Right lobe of liver (tissue), 6 donors: ENCODE data around the gene GPR18. TPM values are rescaled to one million over a fixed set of nuclear protein-coding genes. Genes with fewer than 3 reads are reported as not detected.

ENCODE experiments used
- ATAC-seq, 4 donors: fragments of 200-7000 bp; cut with Tn5 transposase; one replicate each; pipeline ENCODE4 v1.9.1; 2020; ENCODE audit warnings: mild to moderate bottlenecking in 4 of 4, moderate library complexity in 4 of 4
- DNase-seq, 3 donors: peaks; one replicate each; pipeline ENCODE4 v3.0.0-alpha.2; 2020
- H3K27ac ChIP-seq, 3 donors: fragments of 200-600 bp; one replicate each; pipeline ENCODE4 v1.8.0; 2022
- H3K27me3 ChIP-seq, 2 donors: fragments of 200-600 bp; one replicate each; pipeline ENCODE4 v1.8.0; 2022
- H3K36me3 ChIP-seq, 4 donors: fragments of 200-600 bp; sonication (generic) in 1 of 4; one replicate each; pipeline versions ENCODE4 v1.5.1 to v1.8.0; 2017 to 2022; ENCODE audit warnings: control low read depth in 1 of 4
- H3K4me1 ChIP-seq, 4 donors: fragments of 200-600 bp; sonication (generic) in 1 of 4; one replicate each; pipeline versions ENCODE4 v1.5.1 to v1.8.0; 2017 to 2022; ENCODE audit warnings: control low read depth in 1 of 4
- H3K4me3 ChIP-seq, 3 donors: fragments of 200-600 bp; one replicate each; pipeline ENCODE4 v1.8.0; 2022
- H3K9me3 ChIP-seq, 4 donors: fragments of 200-600 bp; sonication (generic) in 1 of 4; one replicate each; pipeline versions ENCODE4 v1.5.1 to v1.8.0; 2017 to 2022; ENCODE audit warnings: control low read depth in 1 of 4
- POLR2A ChIP-seq: fragments of 450-650 bp; IDR thresholded peaks from one replicate; pipeline ENCODE4 v1.6.1; 2017; ENCODE audit warnings: antibody characterized with exemption, mild to moderate bottlenecking
- WGBS: methylation state at CpG from one replicate; pipeline ENCODE4 v1.1.6; 2018; ENCODE audit warnings: low coverage, low lambda C conversion rate; ENCODE audit not compliant: insufficient coverage; ENCODE audit errors: missing lambda C conversion rate; 5-methylcytosine and 5-hydroxymethylcytosine counted together
- intact Hi-C, 2 donors: fragments of 100-400 bp; cut with DNase I; formaldehyde crosslinking; loops; one replicate each; pipeline versions ENCODE4 v1.11.2 to v1.14.1; 2022
- total RNA-seq, 6 experiments: library from RNA; depleted of rRNA in 2 of 6; stranded (reverse); fragments of >200 nt in 2 of 6; fragmentation: NEBNext Ultra II Directional in 3 of 6; extraction: Animal tissue kit (Norgen Biotek cat#: 25700) in 3 of 6; gene quantifications; one replicate each; pipeline versions ENCODE4 v1.1.0 to v1.2.4, GENCODE V29; 2016 to 2023
- TF ChIP-seq, protein P1 (sequence below), 4 donors: fragments of 200-600 bp in 3 of 4; fragments of 450-650 bp in 1 of 4; IDR thresholded peaks; one replicate each; pipeline versions ENCODE4 v1.5.1 to v1.8.0; 2016 to 2022; ENCODE audit warnings: antibody characterized with exemption in 4 of 4, mild to moderate bottlenecking in 2 of 4
- donor health status: DM: no; HTN: yes; CAD: no.
- donor health status: DM: no; HTN: no; CAD: no.
- donor health status: DM: no; HTN: no; CAD: no.
- donor health status: DM: no; HTN: yes; CAD: no.
- donor health status: DM: no; HTN: yes; CAD: no.

The GPR18 gene
- total RNA-seq, 6 experiments from 2014 or later: 0.13 to 0.17 TPM; not detected in 4

GRCh38 chr13:99289271-99289670, 31.1 kb upstream of the GPR18 start:
- ATAC-seq: no peak
- Histone ChIP-seq H3K4me1 (peaks cover 0 to 23% (median 3%) of the 10 kb centered on the region in 4 donors), H3K27ac (no peak overlapping the region), H3K9me3 (no peaks in the 10 kb centered on the region), H3K4me3 (no peak overlapping the region), H3K36me3 (peaks cover 0 to 2% (median 0%) of the 10 kb centered on the region in 4 donors), H3K27me3 (no peaks in the 10 kb centered on the region)
- no peak for DNase-seq
- intact Hi-C loops: no loop called here
- 73% methylated on average over 2 of the region's 2 CpGs for WGBS
- TF ChIP-seq, protein P1, sequence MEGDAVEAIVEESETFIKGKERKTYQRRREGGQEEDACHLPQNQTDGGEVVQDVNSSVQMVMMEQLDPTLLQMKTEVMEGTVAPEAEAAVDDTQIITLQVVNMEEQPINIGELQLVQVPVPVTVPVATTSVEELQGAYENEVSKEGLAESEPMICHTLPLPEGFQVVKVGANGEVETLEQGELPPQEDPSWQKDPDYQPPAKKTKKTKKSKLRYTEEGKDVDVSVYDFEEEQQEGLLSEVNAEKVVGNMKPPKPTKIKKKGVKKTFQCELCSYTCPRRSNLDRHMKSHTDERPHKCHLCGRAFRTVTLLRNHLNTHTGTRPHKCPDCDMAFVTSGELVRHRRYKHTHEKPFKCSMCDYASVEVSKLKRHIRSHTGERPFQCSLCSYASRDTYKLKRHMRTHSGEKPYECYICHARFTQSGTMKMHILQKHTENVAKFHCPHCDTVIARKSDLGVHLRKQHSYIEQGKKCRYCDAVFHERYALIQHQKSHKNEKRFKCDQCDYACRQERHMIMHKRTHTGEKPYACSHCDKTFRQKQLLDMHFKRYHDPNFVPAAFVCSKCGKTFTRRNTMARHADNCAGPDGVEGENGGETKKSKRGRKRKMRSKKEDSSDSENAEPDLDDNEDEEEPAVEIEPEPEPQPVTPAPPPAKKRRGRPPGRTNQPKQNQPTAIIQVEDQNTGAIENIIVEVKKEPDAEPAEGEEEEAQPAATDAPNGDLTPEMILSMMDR (IDR thresholded peaks at IDR 0.05): no peak
- no peak for TF ChIP-seq POLR2A

GRCh38 chr13:99288089-99288488, 29.9 kb upstream of the GPR18 start:
- Histone ChIP-seq H3K36me3 (peaks cover 0 to 2% (median 0%) of the 10 kb centered on the region in 4 donors), H3K27me3 (no peaks in the 10 kb centered on the region), H3K4me3 (no peak overlapping the region), H3K9me3 (no peaks in the 10 kb centered on the region), H3K27ac (no peak overlapping the region), H3K4me1 (peaks cover 0 to 28% (median 3%) of the 10 kb centered on the region in 4 donors)
- TF ChIP-seq, protein P1 (IDR thresholded peaks at IDR 0.05): no peak
- TF ChIP-seq POLR2A: no peak
- ATAC-seq (no peak), DNase-seq (no peak)
- 44% methylated on average over 2 of the region's 2 CpGs for WGBS
- intact Hi-C loops: no loop called here

DNA sequence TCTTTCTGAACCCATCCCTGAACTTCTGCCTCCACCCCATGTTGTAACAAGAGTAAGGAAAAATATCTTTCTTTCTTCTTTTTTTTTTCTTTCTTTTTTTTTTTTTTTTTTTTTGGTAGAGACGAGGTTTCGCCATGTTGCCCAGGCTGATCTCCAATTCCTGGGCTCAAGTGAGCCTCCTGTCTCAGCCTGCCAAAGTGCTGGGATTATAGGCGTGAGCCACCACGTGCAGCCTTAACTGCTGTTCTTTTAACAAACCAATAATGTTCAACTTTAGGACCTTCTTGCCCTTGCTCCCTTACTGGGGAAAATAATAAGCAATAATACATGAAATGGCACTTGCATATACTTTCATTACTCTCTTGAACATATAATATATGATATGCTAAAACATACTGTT, 29.4 kb upstream of the GPR18 start:
- no peak for ATAC-seq
- peaks cover 0 to 2% (median 0%) of the 10 kb centered on the region in 4 donors for H3K36me3 ChIP-seq
- H3K9me3 ChIP-seq: no peaks in the 10 kb centered on the region
- peaks cover 0 to 33% (median 3%) of the 10 kb centered on the region in 4 donors for H3K4me1 ChIP-seq
- no peak overlapping the region for H3K27ac ChIP-seq
- DNase-seq: no peak
- H3K27me3 ChIP-seq: no peaks in the 10 kb centered on the region
- 90% methylated on average over 4 of the region's 4 CpGs for WGBS
- TF ChIP-seq, protein P1 (IDR thresholded peaks at IDR 0.05): no peak
- no peak for TF ChIP-seq POLR2A
- intact Hi-C loops: no loop called here
- no peak overlapping the region for H3K4me3 ChIP-seq

- Histone ChIP-seq H3K27ac (peak overlapping the region; percentile 58 to 85 (median 66)), H3K4me3 (no peak overlapping the region), H3K36me3 (no peaks in the 10 kb centered on the region), H3K27me3 (no peaks in the 10 kb centered on the region), H3K9me3 (no peaks in the 10 kb centered on the region), H3K4me1 (peaks cover 0 to 50% (median 9%) of the 10 kb centered on the region in 4 donors)
- intact Hi-C loops: no loop called here
- peak; percentile 32 to 84 (median 62) for DNase-seq
- no peak for TF ChIP-seq POLR2A
- TF ChIP-seq, protein P1 (IDR thresholded peaks at IDR 0.05): no peak
- WGBS: 53% methylated on average over 10 of the region's 10 CpGs
- peak; percentile 72 to 79 (median 76) for ATAC-seq
These were observed 27.4 kb upstream of the GPR18 start for GRCh38 chr13:99285432-99286182.
